ENCODE data around the gene PLOD2.

PLOD2 gene

GRCh38 chr3:146100180-146100579, 60.8 kb downstream of the PLOD2 start:
- DNase-seq (ENCODE audit: low read depth): no peak

- DNase-seq (ENCODE audit: low read depth): no peak
Measured at GRCh38 chr3:146099316-146099715, 61.7 kb downstream of the PLOD2 start.

- no peak for DNase-seq (ENCODE audit: low read depth)
Measured at GRCh38 chr3:146093896-146094295, 67.1 kb downstream of the PLOD2 start.

GRCh38 chr3:146092230-146092629, 68.8 kb downstream of the PLOD2 start:
- no peak for DNase-seq (ENCODE audit: low read depth)

- no peak for DNase-seq (ENCODE audit: low read depth)
Measured at GRCh38 chr3:146091397-146091796, 69.6 kb downstream of the PLOD2 start.

GRCh38 chr3:146090521-146090920, 70.5 kb downstream of the PLOD2 start:
- DNase-seq (ENCODE audit: low read depth): no peak

GRCh38 chr3:146088840-146089239, 72.1 kb downstream of the PLOD2 start:
- no peak for DNase-seq (ENCODE audit: low read depth)

- no peak for DNase-seq (ENCODE audit: low read depth)
Measured at GRCh38 chr3:146087116-146087515, 73.9 kb downstream of the PLOD2 start.

- DNase-seq (ENCODE audit: low read depth): no peak
Measured at GRCh38 chr3:146086211-146086610, 74.8 kb downstream of the PLOD2 start.

- no peak for DNase-seq (ENCODE audit: low read depth)
Measured at GRCh38 chr3:146085678-146086077, 75.3 kb downstream of the PLOD2 start.

GRCh38 chr3:146080578-146080977, 80.4 kb downstream of the PLOD2 start:
- DNase-seq (ENCODE audit: low read depth): no peak

- DNase-seq (ENCODE audit: low read depth): no peak
Measured at GRCh38 chr3:146078031-146078430, 83.0 kb downstream of the PLOD2 start.

GRCh38 chr3:146077181-146077580, 83.8 kb downstream of the PLOD2 start:
- no peak for DNase-seq (ENCODE audit: low read depth)

GRCh38 chr3:146072824-146073223, 88.2 kb downstream of the PLOD2 start:
- no peak for DNase-seq (ENCODE audit: low read depth)

GRCh38 chr3:146072061-146072460, 88.9 kb downstream of the PLOD2 start:
- DNase-seq (ENCODE audit: low read depth): no peak

GRCh38 chr3:146071632-146072031, 89.4 kb downstream of the PLOD2 start:
- no peak for DNase-seq (ENCODE audit: low read depth)

GRCh38 chr3:146067048-146067447, 93.9 kb downstream of the PLOD2 start:
- DNase-seq (ENCODE audit: low read depth): no peak

- DNase-seq (ENCODE audit: low read depth): no peak
Measured at GRCh38 chr3:146065573-146066006, 95.4 kb downstream of the PLOD2 start.

- no peak for DNase-seq (ENCODE audit: low read depth)
Measured at GRCh38 chr3:146058241-146058640, 102.7 kb downstream of the PLOD2 start.

GRCh38 chr3:146052791-146053310, 108.1 kb downstream of the PLOD2 start:
- no peak for DNase-seq (ENCODE audit: low read depth)

- no peak for DNase-seq (ENCODE audit: low read depth)
Measured at GRCh38 chr3:146052056-146052790, 108.8 kb downstream of the PLOD2 start.

- DNase-seq (ENCODE audit: low read depth): no peak
Measured at GRCh38 chr3:146050691-146051090, 110.3 kb downstream of the PLOD2 start.

GRCh38 chr3:146047485-146047884, 113.5 kb downstream of the PLOD2 start:
- DNase-seq (ENCODE audit: low read depth): no peak

- DNase-seq (ENCODE audit: low read depth): no peak
Measured at GRCh38 chr3:146044046-146044445, 116.9 kb downstream of the PLOD2 start.

All from activated T-cell treated with anti-CD3 and anti-CD28 coated beads for 48 hours (primary cell).